OCI-LY1 (cell line): ENCODE measurements around the gene PRKCB.

Source experiments
- H2AFZ ChIP-seq: fragments of 200-600 bp; sonication (generic), shearing (Covaris generic); 2 replicates; pipeline ENCODE4 v1.6.0; 2014; ENCODE audit warnings: antibody characterized with exemption, mild to moderate bottlenecking, low read length
- H3F3A ChIP-seq: fragments of 200-600 bp; sonication (generic), shearing (Covaris generic); 2 replicates; pipeline ENCODE4 v1.6.0; 2014; ENCODE audit warnings: mild to moderate bottlenecking, antibody characterized with exemption, low read length, moderate library complexity; ENCODE audit not compliant: insufficient read depth
- H3K27ac ChIP-seq: fragments of 200-600 bp; sonication (generic); 2 replicates; pipeline ENCODE4 v1.5.1; 2014; ENCODE audit warnings: low read length, mixed run types, mild to moderate bottlenecking, low read depth; ENCODE audit not compliant: poor library complexity, severe bottlenecking
- H3K27me3 ChIP-seq: fragments of 200-600 bp; sonication (generic); 2 replicates; pipeline ENCODE4 v1.6.0; 2014; ENCODE audit warnings: antibody characterized with exemption, mild to moderate bottlenecking, low read length, moderate library complexity; ENCODE audit not compliant: insufficient read depth
- H3K36me3 ChIP-seq: fragments of 200-600 bp; sonication (generic); 2 replicates; pipeline ENCODE4 v1.6.1; 2014; ENCODE audit warnings: mild to moderate bottlenecking, antibody characterized with exemption, low read length, moderate library complexity, mixed read lengths; ENCODE audit not compliant: insufficient read depth
- H3K4me1 ChIP-seq: fragments of 200-600 bp; sonication (generic); 2 replicates; pipeline ENCODE4 v1.5.1; 2014; ENCODE audit warnings: mild to moderate bottlenecking, low read length, moderate library complexity; ENCODE audit not compliant: insufficient read depth, severe bottlenecking
- H3K4me2 ChIP-seq: fragments of 200-600 bp; sonication (generic), shearing (Covaris generic); 2 replicates; pipeline ENCODE4 v1.6.1; 2014; ENCODE audit warnings: low read length
- H3K4me3 ChIP-seq: fragments of 200-600 bp; sonication (generic); 2 replicates; pipeline ENCODE4 v1.5.1; 2014; ENCODE audit warnings: low read length, low read depth, mild to moderate bottlenecking, mixed read lengths; ENCODE audit not compliant: poor library complexity, severe bottlenecking
- H3K79me2 ChIP-seq: fragments of 200-600 bp; shearing (Covaris generic); 2 replicates; pipeline ENCODE4 v1.6.1; 2016; ENCODE audit warnings: mixed run types, low read length, mixed read lengths; ENCODE audit not compliant: insufficient read depth
- H3K9ac ChIP-seq: fragments of 200-600 bp; sonication (generic), shearing (Covaris generic); 2 replicates; pipeline ENCODE4 v1.6.1; 2014; ENCODE audit warnings: mild to moderate bottlenecking, low read length, mixed read lengths
- H3K9me2 ChIP-seq: fragments of 200-600 bp; sonication (generic), shearing (Covaris generic); 2 replicates; pipeline ENCODE4 v1.6.1; 2014; ENCODE audit warnings: low read depth, mild to moderate bottlenecking, low read length, mixed read lengths
- H3K9me3 ChIP-seq: fragments of 200-600 bp; shearing (Covaris generic); 2 replicates; pipeline ENCODE4 v1.6.1; 2014; ENCODE audit warnings: low read length, mixed read lengths
- H4K20me1 ChIP-seq: fragments of 200-600 bp; sonication (generic), shearing (Covaris generic); 2 replicates; pipeline ENCODE4 v1.6.0; 2016; ENCODE audit warnings: mild to moderate bottlenecking, low read length; ENCODE audit not compliant: insufficient read depth
- EZH2 ChIP-seq: fragments of 200-600 bp; sonication (generic), shearing (Covaris generic); IDR thresholded peaks from 2 replicates; pipeline ENCODE4 v1.8.0; 2017; ENCODE audit warnings: borderline replicate concordance, mixed run types, mild to moderate bottlenecking, antibody characterized with exemption, low read length, moderate library complexity, mixed read lengths
- TF ChIP-seq, protein P1 (sequence below): fragments of 200-600 bp; sonication (generic), shearing (Covaris generic); IDR thresholded peaks from 2 replicates; pipeline ENCODE4 v1.5.1; 2017; ENCODE audit warnings: mild to moderate bottlenecking, antibody characterized with exemption, low read length, moderate library complexity, mixed read lengths

Gene PRKCB

DNA sequence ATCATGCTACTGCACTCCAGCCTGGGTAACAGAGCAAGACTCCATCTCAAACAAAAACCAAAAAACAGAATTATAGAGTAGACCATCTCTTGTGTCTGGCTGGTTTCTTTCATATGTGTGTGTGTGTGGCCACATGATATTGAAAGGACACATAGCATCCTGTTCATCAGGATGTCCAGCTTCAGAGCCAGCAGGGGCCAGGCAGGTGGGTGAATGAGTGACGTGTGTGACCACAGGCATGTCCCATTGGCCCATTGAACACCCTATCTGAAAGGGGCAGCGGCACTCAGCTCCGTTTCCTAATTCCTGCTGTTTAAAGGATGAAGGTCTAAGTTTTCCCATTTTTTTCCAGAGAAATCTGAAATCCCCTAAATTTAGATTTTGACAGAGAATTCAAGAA lies 174.2 kb downstream of the PRKCB start:
- TF ChIP-seq, protein P1, sequence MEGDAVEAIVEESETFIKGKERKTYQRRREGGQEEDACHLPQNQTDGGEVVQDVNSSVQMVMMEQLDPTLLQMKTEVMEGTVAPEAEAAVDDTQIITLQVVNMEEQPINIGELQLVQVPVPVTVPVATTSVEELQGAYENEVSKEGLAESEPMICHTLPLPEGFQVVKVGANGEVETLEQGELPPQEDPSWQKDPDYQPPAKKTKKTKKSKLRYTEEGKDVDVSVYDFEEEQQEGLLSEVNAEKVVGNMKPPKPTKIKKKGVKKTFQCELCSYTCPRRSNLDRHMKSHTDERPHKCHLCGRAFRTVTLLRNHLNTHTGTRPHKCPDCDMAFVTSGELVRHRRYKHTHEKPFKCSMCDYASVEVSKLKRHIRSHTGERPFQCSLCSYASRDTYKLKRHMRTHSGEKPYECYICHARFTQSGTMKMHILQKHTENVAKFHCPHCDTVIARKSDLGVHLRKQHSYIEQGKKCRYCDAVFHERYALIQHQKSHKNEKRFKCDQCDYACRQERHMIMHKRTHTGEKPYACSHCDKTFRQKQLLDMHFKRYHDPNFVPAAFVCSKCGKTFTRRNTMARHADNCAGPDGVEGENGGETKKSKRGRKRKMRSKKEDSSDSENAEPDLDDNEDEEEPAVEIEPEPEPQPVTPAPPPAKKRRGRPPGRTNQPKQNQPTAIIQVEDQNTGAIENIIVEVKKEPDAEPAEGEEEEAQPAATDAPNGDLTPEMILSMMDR, result no peak
- no peak for TF ChIP-seq EZH2
- H3K79me2 ChIP-seq, result no peaks in the 10 kb centered on the region
- H2AFZ ChIP-seq, result no peak overlapping the region
- H3K9me3 ChIP-seq, result no peaks in the 10 kb centered on the region
- H3K4me1 ChIP-seq, result peaks cover 24% of the 10 kb centered on the region
- 0 out of 2 replicates have a peak overlapping the region, but pooled peaks have one; percentile 1 for H3K4me2 ChIP-seq
- no peaks in the 10 kb centered on the region for H3K27me3 ChIP-seq
- no peaks in the 10 kb centered on the region for H3K36me3 ChIP-seq
- no peak overlapping the region for H3K9ac ChIP-seq
- H3K4me3 ChIP-seq, result no peak overlapping the region
- no peaks in the 10 kb centered on the region for H3F3A ChIP-seq
- H3K27ac ChIP-seq, result no peak overlapping the region
- H3K9me2 ChIP-seq, result no peaks in the 10 kb centered on the region
- no peaks in the 10 kb centered on the region for H4K20me1 ChIP-seq

DNA sequence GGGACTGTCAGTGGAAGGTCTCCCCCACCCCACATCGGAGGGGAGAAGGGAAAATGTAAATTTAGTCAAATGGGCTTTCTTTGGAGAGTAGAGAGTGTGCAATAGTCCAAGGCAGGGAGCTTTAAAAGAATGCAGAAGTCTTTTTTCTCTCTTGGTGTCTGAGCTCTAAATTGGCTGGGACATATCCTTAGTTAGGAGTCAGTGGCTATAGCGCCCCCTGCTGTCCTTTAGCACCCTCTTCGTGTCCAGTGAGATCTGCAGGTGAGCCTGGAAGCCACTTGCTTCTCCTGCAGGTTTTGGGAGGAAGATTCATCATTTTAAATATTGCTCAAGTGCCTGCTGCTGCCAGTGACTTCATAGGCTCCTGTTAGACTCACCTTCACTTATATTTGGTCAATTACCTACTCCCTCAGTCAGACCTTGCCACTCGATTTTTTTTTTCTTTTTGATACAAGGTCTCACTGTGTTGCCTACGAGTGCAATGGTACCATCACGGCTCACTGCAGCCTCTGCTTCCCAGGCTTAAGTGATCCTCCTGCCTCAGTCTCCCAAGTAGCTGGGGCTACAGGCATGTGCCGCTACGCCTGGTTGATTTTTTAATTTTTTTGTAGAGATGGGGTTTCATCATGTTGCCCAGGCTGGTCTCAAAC lies 174.8 kb downstream of the PRKCB start:
- no peaks in the 10 kb centered on the region for H3K27me3 ChIP-seq
- TF ChIP-seq, protein P1, result peak; percentile 86
- TF ChIP-seq EZH2, result no peak
- H3K36me3 ChIP-seq, result no peaks in the 10 kb centered on the region
- no peaks in the 10 kb centered on the region for H3K9me2 ChIP-seq
- H3K9me3 ChIP-seq, result no peaks in the 10 kb centered on the region
- no peak overlapping the region for H2AFZ ChIP-seq
- H3K4me2 ChIP-seq, result 0 out of 2 replicates have a peak overlapping the region, but pooled peaks have one; percentile 1
- H3K27ac ChIP-seq, result no peak overlapping the region
- H3K4me3 ChIP-seq, result no peak overlapping the region
- no peaks in the 10 kb centered on the region for H4K20me1 ChIP-seq
- peaks cover 27% of the 10 kb centered on the region for H3K4me1 ChIP-seq
- H3K9ac ChIP-seq, result no peak overlapping the region
- H3K79me2 ChIP-seq, result no peaks in the 10 kb centered on the region
- no peaks in the 10 kb centered on the region for H3F3A ChIP-seq

DNA sequence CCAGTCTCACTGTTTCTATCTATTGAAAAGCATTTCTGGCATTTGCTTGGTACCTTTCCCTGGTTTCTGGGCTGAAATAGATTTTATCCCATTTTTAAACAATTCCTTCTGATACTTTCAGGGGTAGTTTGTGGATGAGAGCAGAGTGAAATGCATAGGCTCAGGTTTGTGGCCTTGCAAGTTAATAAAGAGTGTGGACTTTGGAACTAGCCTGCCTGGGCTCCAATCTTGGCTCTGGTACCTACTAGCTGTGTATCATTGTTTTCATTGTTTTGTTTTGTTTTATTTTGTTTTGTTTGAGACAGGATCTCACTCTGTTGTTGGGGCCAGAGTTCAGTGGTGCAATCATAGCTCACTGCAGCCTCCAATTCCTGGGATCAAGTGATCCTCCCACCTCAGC lies 175.5 kb downstream of the PRKCB start:
- no peaks in the 10 kb centered on the region for H4K20me1 ChIP-seq
- no peaks in the 10 kb centered on the region for H3K36me3 ChIP-seq
- TF ChIP-seq, protein P1, result no peak
- TF ChIP-seq EZH2, result no peak
- no peaks in the 10 kb centered on the region for H3K9me2 ChIP-seq
- peaks cover 27% of the 10 kb centered on the region for H3K4me1 ChIP-seq
- H3K9me3 ChIP-seq, result no peaks in the 10 kb centered on the region
- no peak overlapping the region for H3K4me3 ChIP-seq
- no peaks in the 10 kb centered on the region for H3K79me2 ChIP-seq
- no peaks in the 10 kb centered on the region for H3F3A ChIP-seq
- H3K9ac ChIP-seq, result no peak overlapping the region
- H2AFZ ChIP-seq, result no peak overlapping the region
- no peak overlapping the region for H3K4me2 ChIP-seq
- H3K27me3 ChIP-seq, result no peaks in the 10 kb centered on the region
- H3K27ac ChIP-seq, result no peak overlapping the region
